Stimulated activated CD8-positive, alpha-beta memory T cell treated with anti-CD3 and anti-CD28 coated beads, Interleukin-7, amount 100 ng/mL, for 24 hours (primary cell): Measurements from ENCODE around the gene HHAT.

Source experiments
- DNase-seq: peaks from one replicate; pipeline ENCODE4 v3.0.0-alpha.2; 2020; ENCODE audit warnings: low read depth

Gene HHAT

DNA sequence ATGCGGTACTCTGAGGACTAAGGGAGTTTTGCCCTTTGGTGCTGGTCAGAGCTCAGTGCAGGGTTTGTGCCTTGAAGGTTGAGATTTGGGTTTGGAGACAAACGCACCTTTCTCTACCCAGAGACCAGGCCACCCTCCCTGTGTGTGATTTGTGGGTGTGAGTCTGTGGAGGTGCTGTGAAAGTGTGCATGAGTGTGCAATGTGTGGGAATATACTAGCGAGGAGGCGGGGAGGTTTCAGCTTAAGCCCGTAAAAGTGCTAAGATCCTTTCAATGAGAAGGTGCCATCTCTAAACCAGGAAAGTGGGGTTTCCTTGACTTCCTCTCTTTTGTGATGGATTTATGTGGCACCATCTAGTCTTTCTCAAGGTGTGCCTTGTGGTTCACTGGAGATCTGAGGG, 225.7 kb downstream of the HHAT start:
- no peak for DNase-seq

DNA sequence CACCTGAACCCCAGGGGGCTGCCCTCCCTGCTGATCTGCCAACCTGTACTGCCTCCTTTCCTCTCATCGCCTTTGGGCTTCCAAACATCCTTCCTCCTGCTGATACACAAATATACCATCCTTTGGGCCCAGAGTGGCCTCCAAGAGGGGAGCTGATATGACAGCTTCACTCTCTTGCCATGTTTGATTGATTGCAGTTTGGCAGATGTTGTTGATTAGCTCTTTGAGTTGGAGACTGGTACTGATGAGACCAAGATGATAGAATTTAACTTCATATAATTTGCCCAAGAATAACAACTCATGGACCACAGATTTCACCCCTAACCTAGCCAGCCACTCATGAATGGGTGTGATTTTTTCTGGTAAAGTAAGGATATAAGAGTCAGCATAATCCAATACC, 227.8 kb downstream of the HHAT start:
- DNase-seq, result no peak

DNA sequence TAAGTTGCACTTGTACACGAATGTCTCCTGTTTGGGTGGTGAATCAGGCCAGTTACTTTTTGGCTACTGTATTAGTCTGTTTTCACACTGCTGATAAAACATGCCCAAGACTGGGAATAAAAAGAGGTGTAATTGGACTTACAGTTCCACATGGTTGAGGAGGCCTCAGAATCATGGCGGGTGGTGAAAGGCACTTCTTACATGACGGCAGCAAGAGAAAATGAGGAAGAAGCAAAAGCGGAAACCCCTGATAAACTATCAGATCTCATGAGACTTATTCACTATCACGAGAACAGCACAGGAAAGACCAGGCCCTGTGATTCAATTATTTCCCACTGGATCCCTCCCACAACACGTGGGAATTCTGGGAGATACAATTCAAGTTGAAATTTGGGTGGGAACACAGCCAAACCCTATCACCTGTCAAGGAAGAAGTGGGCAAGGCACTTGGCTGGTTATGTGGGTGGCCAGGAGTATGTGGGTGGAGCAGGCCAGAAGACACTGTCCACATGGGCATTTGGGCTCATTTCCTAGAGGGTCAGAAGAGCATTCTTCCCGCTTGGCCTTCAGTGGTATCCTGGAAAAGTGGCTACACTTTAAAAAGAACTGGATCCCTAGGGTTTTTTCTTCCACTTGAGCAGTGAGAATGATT, 228.8 kb downstream of the HHAT start:
- DNase-seq, result no peak

DNA sequence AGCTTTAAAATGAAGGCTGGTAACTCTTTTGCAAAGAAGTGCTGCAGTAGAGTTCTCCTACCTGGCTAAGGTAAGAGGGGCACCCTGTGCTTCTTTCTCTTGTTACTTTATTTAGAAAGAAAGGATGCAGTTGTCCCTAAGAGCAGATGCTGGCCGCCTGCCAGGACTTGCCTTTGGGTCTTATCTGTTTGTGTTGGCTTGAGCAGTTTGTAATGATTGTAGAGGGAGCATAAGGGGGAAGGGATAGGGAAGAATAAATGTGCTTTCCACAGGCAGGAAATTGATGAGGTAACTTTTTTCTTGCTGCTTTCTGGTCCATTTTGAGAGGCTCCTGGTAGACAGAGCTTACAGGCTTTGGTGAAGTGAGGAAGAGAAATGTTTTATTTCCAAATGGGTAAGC, 229.6 kb downstream of the HHAT start:
- no peak for DNase-seq

DNA sequence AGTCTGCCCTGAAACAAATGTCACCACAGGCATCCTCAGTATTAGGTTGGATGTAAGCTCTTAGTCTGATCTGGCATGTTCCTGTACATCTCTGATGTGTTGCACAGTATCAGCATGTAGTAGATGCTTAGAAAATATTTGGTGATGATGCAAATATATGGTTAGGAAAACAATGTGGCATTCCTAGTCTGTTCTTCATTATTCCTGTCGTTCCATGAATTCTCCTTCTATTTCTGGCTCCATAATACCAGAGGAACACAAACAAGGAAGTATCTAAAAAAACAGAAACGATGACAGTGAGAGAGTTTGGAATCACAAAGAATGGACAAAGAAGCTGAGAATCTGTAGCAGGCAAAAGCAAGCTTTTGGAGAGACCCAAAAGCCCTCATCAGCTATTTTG, 236.6 kb downstream of the HHAT start:
- DNase-seq, result no peak

DNA sequence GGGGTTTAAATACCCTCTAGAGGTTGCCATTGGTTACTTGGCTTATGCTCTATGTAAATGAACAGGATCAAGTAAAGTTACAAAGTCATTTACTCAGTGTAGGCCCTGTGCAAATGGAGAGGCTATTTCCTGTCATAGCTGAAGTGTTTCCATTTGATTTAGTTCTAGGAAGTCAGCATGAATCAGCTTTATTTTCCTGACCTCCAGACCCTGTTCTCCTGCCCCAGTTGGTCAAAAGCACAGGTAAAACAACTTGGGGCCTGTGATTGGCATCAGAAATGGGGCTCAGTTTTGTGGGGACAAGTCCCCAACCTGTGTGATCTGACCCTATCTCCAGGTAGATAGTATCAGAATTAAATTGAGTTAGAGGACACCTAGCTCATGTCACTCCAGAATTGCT, 239.9 kb downstream of the HHAT start:
- DNase-seq, result no peak

DNA sequence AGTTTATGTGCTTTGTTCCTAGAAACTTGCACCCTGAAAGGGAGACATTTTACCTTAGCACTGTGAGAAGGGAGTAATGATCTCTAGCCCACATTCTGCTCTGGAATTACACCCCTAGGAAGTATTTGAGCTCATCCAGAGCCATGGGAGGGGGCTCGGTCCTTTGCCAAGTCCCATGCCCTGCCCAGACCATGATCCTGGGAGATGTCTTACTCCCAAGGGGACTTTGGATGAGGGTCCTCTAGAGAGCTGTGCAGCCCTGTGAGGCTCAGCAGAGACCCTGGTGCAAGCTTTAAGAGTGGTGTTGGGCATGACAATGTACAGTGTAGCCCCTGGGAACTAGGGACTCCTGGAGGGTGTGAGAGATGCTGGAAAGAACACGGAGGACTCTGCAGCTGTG, 241.4 kb downstream of the HHAT start:
- no peak for DNase-seq

DNA sequence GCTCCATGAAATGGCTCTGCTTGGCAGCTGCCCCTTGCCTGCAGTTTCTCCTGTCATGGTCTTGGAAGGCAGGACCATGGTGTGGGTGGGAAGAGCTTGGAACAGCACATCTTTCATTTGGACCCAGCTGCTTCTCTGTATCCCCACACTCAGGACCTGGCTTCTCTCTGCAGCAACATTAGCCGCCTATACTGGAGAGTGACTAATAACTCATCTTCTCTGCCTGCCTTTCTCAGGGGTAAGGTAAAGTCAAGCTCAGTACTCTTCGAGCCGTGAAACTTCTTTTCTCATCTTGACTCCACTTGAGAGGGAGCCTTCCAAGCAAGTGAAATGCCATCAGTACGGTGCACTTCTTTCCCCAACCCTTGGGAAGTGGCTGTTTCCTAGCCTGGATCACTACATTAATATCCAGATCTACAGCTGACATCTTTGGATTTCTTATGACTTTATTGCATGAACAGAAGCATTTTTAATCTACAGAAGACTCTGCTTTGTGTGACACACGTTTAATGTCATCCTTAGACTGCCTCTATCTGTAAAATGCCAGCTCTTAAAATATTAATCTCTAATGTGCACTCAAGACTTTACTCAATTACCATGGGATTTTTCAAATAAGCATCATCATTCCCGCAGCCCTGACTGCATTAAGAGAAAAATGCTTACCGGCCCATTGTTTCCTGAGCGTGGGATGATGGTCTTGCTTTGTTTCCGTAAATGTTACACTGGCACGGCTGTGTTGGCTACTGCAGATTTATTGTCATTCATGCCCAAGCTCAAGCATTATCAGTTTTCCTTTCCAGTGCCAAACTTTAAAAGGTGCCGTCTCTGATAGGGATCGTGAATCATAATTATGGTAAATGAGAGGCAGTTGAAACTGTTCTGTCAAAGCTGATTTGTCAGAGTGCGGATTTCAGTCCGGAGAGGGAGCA, 242.9 kb downstream of the HHAT start:
- no peak for DNase-seq

DNA sequence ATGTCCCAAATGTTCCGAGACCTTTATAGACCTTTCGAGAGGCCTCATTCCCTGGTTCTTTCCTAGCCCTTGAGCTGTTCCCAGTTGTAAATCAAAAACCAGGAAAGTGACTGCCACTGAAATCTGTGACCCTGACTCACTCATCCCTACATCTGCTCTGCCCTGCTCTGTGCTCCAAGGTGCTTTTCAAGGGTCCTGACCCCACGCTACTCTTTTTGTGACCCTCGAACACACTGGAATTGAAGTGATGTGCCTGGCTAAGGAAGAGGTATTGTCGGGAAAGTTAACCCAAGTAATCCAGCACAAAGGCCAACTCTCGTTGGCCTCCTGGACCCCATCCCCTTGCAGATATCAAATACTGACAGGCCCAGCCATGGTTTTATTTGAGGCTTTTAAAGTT, 244.4 kb downstream of the HHAT start:
- DNase-seq, result no peak

DNA sequence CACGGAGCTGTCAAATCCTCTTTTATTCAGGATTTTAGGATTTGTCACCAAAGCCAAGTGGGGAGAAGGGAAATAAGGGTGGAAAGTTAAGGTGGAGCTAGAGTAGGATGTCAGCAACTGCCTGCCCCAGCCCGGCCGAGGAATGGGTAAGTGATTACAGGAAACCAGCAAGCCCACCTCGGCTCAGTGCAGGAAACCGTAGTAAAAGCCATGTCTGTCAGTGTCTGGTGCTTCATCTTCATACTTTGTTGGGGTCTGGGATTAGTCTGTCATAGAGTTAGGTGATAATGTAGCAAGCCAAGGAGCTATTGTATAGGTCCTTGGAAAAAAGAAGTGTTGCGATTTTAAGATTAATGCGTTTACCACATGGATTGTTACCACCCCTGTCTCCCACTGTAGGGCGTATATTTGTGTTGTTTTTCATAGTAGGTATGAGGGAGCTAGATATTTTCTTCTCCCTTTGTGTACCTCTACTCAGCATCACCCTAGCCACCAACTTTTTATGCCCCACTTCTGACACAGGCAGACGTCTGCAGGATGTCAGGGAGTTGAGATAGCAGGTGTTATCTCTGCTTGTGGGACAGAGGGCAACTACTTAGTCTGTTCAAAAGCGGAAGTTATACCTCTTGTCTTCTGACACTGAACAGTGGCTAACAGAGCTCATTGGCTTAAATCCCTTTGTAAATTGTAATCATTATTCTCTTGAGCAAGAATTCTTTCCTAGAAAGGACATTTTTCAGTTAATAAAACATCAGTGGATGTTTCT, 253.7 kb downstream of the HHAT start:
- DNase-seq, result no peak

DNA sequence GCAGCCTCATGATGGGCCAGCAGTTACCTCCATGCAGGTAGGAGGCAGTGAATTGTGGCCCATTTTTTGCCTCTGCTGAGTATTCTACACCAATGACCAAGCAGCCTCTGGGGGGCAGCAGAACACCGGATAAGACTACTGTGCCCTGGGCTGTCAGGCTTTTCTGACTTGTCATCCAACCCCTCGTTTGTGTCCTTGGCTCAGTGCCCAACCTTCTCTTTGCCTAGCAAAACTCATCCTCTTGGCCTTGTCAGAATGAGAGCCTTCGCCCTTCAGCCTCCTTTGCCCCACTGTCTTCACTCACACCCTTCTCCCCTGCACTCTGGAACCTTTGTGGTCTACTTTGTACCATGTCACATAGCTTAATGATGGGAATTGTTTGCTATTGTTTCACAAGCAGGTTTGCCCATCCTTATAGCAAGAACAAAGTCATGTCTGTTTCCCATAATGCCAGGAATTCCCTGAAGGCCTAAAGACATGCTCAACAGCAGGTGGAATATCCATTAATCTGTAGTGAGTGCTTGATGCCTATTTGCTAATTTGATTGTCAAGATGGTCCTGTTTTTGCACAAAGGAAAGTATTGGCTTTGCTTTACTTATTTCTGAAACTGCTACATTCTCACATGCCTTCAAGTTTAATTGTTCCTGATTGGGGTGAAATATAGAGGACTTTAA, 255.9 kb downstream of the HHAT start:
- DNase-seq, result peak; percentile 64

DNA sequence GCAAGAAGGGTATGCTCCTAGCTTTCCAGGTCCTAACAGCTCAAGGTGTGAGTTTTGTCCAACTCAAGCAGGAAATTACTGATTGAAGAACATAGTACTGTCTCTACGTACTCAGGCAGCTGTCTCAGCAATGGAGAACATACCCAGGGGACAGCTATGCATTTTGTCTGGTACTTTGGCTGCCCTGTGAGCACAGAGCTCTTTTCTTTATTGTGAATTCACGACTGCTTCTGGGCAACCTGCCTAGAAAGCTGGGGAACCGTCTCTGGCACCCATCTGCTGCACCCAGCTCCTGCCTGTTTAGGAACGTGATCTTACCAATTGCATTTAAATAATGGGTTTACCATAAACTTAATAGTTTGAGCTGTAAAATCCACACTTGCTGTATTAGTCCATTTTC, 258.1 kb downstream of the HHAT start:
- no peak for DNase-seq

DNA sequence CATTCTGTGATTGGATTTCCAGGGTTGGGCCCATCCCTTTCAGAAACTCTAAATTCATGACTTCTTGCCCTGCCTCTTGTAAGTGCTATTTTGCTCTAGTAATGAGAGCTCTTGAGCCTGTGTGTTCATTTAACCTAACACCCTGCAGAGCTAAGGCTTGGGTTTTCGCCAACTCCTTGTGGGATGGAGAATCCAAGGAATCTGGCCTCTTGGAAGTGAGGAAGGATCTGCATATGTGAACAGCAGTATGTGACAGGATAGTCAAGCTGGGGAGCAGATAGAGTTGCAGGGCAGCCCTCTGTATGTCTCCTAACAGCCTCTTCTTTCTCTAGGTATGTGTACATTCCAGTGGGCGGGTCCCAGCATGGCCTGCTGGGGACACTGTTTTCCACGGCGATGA, 258.9 kb downstream of the HHAT start:
- no peak for DNase-seq

DNA sequence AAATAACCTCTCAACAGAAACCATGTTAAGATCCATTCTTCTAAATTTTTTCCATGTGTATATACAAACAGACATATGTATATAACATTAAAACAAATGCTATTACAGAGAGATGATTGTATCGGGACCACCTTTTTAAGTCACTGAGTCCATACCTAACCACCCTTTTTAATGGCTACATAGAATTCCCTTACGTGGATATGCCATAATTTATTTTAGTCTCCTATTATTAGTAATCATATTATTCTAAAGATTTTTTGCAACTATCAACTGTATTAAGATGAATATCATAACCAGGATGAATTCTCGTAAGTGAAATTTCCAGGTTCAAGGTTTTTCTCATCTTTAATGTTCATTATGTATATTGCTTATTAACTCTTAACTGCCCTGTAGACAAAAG, 259.7 kb downstream of the HHAT start:
- DNase-seq, result no peak

DNA sequence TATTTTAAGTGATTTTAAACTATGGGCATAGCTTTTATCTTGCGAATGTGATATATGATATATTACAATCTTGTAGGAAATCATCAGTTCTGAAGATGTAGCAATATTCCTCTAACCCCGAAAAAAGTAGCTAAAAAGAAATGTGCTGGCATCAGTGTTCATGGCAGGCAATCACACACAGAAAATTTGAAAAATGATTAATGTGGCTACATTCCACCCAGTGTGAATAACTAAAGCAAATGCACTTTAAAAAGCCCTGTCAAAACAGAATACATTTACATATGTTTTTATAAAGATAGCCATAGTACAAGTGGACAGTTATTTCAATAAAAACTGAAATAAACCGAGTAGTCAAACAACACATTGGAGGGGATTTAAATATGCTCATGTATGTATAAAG, 260.2 kb downstream of the HHAT start:
- no peak for DNase-seq

DNA sequence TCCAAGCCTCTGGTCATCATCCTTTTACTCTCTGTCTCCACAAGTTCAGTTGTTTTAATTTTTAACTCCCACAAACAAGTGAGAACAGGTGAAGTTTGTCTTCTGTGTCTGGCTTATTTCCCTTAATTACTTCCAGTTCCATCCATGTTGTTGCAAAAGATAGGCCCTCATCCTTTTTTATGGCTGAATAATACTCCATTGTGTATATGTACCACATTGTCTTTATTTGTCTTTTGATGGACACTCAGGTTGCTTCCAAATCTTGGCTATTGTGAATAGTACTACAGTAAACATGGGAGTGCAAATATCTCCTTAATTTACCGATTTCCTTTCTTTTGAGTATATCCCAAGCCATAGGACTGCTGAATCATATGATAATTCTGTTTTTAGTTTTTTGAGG, 262.5 kb downstream of the HHAT start:
- DNase-seq, result no peak

DNA sequence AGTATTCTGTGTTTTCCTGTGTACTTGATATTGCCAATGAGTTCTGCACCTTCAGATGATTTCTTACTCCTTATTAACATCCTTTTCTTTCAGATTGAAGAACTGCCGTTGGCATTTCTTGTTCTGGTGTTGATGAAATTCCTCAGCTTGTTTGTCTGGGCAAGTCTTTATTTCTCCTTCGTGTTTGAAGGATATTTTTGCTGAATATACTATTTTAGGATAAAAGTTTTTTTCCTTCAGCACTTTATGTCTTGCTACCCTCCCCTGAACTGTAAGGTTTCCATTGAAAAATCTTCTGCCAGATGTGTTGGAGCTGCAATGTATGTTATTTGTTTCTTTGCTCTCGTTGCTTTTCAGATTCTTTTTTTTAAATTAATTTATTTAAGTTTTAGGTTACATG, 265.9 kb downstream of the HHAT start:
- DNase-seq, result no peak

DNA sequence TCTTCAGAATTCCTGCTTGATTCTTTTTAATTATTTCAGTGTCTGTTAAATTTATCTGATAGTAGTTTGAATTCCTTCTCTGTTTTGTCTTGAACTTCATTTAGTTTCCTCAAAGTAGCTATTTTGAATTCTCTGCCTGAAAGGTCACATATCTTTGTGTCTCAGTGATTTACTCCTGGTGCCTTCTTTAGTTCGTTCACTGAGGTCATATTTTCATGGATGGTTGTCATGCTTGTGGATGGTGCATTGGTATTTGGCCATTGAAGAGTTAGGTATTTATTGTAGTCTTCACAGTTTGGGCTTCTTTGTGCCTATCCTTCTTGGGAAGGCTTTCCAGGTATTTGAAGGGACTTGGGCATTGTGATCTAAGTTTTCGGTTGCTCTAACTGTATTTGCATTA, 267.9 kb downstream of the HHAT start:
- no peak for DNase-seq

DNA sequence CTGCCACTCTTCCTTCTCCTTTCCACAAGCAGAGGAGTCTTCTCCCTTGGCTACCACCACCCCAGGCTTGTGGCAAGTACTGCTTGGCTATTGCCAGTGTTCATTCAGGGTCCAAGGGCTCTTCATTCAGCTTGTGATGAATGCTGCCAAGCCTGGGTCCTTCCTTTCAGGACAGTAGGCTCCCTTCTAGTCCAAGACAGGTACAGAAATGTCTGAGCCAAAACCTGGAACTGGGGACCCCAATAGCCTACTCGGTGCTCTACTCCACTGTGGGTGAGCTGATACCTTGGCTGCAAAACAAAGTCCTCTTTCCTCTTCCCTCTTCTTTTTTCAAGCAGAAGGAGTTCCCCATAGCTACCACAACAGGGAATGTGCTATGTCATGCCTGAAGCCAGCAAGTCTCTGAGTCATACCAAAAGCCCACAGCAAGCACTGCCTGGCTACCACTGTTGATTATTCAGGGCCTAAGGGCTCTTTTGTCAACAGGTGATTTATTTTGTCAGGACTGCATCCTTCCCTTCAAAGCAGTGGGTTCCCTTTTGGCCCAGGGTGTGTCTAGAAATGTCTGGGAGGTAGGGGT, 268.9 kb downstream of the HHAT start:
- no peak for DNase-seq

DNA sequence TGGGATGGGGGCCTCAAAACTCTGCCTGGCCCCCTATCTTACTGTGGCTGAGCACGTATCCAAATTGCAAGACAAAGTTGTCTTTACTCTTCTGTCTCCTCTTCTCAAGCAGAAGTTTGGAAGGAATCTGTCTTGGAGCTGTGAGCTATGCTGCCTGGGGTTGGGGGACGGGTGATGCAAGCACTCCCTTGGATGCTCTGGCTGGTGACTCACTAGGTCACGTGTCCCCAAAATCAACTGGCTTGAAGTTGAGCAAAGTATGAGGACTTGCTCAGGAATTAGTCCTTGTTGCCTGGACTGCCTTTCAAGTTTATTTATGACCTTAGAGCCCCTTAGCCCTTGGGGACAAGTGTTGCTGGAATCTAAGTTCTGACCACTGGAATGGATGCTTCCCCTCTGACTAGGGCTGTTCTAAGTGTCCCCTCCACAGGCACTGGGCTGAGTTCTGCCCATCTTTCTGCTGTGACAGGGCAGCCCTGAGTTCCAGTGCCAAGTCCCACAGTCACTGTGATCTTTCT, 269.5 kb downstream of the HHAT start:
- DNase-seq, result no peak

DNA sequence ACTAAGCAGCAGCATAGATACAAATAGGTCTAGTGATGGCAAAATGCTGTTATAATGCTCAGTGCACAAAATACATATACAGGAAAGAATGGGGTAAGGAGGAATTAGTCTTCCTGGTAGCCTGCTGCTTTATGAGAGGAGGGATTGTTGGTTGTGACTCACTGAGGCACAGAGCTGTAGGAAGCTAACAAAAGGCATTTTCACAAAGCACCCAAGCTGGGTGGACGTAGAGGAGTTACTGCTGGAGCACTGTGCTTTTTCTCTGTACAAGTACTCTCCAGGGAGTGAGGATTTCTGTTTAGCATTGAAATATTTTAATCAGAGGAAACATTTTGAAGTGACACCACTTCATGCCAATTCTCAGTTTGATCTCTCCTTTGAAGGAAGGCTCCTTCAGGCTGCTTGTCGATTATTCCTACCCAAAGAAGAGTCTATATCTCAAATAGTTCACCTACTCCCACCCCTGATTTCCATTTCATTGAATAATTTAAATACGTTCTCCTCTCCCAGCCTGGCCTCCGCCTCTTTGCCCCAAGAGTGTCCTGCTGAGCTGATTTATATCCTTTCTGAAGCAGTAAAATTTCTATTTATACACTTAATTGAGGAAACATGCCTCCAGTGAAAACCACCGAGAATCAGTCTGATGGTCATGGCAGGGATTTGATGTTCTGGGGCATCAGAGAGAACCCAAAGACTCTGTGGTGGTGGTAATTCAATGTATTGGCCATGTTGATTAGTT, 271.9 kb downstream of the HHAT start:
- DNase-seq, result no peak
